CD4-positive, alpha-beta T cell treated with Interleukin-15 for 1 hour (primary cell): ENCODE data around the gene GNAZ.

Source experiments
- DNase-seq: peaks from one replicate; pipeline ENCODE4 v3.0.0-alpha.2; 2020

Gene GNAZ

GRCh38 chr22:23161029-23161428 lies 90.7 kb downstream of the GNAZ start:
- DNase-seq: no peak

- DNase-seq: no peak
These were observed 91.3 kb downstream of the GNAZ start for GRCh38 chr22:23161574-23161973.

DNA sequence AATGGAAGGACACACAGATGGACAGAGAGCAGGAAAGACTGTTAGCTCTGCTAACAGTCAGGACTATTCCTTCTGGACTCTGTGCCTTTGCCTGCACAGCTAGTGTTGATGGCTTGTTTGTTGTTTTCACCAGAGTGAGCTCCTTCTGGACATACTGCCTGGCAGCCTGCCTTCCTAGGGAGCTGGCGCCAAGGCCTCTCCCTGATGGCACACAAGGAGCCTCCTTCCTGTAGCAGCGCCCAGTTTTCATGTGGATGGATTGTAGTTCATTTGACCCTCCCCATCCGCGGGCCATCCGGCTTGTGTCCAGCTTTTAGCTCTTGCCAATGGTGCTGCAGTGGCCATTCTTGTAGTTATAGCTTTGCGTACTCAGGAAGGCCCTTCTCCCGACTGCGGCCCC lies 93.3 kb downstream of the GNAZ start:
- no peak for DNase-seq

- DNase-seq: no peak
These were observed 93.8 kb downstream of the GNAZ start for GRCh38 chr22:23164091-23164490.

- DNase-seq: no peak
These were observed 95.9 kb downstream of the GNAZ start for GRCh38 chr22:23166042-23166831.

GRCh38 chr22:23166841-23167616 lies 96.7 kb downstream of the GNAZ start:
- DNase-seq: no peak

- no peak for DNase-seq
These were observed 98.2 kb downstream of the GNAZ start for GRCh38 chr22:23168391-23169042.

DNA sequence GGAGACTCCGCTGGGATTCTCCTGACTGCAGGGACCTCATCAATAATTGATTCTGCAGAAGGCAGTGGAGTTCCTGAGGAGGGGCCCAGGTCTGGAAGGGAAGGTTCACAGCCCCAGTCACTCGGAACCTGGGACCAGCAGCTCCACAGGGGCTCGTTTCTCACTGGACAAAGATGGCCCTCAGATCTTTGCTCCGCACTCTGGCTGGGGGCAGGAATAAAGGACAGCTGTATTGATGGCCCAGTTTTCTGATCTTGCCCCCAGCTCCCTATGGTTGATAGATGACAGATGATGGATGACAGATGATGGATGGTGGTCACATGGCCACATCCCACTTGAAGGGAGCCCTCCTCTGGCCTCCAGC lies 98.7 kb downstream of the GNAZ start:
- DNase-seq: no peak
